Epidermal melanocyte (primary cell): ENCODE data around the gene MBNL3.

Source experiments
- DNase-seq: peaks from one replicate; pipeline ENCODE4 v3.0.0; 2011; ENCODE audit warnings: low spot score; ENCODE audit not compliant: insufficient read length

MBNL3 gene, protein sequence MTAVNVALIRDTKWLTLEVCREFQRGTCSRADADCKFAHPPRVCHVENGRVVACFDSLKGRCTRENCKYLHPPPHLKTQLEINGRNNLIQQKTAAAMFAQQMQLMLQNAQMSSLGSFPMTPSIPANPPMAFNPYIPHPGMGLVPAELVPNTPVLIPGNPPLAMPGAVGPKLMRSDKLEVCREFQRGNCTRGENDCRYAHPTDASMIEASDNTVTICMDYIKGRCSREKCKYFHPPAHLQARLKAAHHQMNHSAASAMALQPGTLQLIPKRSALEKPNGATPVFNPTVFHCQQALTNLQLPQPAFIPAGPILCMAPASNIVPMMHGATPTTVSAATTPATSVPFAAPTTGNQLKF

DNA sequence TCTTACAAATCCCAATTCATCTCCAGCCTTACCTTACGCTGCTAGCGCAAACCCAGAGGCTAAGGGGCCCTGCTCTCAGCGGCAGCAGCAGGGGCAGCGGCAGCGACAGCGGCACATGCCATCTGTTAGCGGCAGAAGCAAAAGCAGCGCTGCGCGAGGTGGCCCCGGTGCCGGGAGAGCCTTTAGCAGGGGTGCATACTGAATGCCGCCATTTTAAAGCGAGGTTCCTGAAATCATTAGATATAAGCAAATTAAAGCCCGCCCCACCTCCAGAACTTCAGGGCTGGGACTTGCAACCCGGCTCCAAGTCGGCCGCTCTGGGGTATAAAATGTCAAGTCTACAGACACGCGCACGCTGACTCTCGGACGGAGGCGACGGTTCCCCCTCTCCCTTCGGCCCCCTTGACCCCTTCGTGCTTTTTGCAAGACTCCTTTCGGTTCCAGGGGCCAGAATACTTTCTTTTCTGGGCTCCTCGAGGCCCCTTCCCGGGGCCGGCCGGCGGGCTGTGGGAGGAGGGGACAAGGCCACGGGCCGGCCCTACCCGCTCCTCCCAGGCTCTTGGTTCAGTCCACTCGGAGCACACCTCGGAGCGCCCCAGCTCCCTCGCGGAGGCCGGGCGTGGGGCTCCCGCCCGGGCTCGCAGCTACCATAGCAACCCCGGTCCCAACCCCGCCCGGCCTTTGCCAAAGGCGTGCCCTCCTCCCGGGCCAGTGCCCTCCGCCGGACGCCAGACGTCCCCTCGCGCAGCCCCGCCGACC, at the start of gene MBNL3:
TSS of gene MBNL3 (minus strand) at position 220 of the 759 bp plus-strand sequence. CDS start 49,427 bp downstream, outside the sequence.
- DNase-seq, result no peak

DNA sequence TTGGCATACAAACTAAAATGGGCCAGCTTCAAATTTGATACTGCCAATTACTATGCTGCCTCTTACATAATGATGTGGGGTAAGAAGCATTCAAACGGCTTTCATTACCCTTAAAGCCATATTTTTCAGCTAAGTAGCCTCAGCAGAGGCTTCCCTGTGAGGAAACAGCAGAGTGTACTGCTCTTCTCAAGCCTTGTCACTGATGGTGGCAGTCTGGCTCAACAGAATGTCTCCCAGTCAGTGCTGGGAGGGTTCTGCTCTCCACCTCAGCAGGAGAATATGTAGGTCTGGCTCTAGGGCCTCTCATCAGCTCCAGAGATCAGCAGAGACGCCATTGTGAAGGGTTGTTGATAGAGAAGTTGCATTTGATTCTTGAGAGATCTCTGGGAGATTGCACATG, 44.6 kb upstream of the MBNL3 start:
- no peak for DNase-seq

DNA sequence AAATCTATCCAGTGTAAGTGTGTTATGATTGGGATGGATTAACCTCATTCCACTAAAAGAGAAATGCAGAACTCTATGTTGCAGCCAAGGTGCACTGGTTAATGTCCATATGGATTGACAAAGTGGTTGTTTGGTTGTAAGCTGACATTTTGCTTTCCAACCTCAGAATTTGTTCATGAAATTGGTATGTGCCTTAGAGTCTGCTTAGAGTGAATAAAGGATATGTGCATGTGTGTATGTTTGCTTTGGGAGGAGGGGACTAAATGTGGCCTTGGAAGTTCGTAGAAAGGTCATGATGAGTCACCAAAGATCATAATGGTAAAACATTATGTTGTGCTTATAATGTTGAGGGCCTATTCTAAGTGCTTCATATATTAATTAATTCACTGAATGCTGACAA, 44.1 kb upstream of the MBNL3 start:
- no peak for DNase-seq

DNA sequence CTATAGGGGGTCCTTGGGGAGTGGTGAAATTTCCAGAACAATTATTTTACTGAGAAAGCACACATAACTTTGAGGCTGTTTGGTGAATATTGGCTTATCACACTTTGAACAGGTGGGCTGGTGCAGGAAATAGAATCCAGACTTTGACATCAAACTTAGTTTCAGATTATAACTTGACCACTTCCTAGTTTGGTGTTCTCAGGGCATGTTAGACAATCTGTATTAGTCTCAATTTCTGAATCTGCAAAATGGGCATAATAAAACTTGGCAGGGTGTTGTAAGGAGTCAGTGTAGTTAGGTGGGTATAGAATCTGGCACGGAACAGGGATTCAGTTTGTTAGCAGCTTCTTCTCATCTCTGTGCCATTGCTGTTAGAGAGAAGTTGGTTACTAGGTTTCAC, 43.3 kb upstream of the MBNL3 start:
- no peak for DNase-seq

DNA sequence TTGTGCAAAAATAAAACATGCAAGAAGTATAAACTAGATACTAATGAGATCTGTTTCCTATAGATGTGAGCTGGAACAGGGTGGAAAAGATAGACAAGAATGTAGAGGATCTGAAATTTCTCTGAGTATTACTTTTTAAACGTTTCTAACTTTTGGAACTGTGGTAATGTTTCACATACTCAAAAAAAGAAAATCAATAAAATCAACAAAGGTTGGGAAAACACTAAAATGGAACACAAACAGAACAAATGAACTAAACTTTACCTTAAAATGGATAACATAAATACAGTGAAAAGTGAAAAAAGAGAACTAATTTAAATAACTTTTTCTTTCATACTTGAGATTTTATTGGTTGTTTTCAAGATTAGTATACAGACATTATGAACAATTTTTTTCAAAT, 32.0 kb upstream of the MBNL3 start:
- DNase-seq, result no peak

DNA sequence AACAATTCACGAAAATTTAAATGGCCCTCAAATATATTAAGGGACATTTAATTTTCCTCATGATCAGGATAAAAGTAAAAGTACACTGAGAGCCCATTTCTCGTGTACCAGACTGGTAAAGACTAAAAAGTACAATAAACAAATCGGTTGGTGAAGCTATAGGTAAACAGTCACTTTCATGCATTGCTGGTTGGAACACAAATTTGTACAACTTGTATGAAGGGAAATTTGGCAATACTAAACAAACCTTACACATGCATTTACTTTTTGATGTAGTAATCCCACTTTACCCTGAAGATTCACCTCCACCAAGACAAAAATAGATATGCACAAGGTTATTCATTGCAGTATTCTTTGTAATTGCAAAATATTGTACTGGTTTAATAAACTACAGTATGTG, 31.4 kb upstream of the MBNL3 start:
- DNase-seq, result no peak

DNA sequence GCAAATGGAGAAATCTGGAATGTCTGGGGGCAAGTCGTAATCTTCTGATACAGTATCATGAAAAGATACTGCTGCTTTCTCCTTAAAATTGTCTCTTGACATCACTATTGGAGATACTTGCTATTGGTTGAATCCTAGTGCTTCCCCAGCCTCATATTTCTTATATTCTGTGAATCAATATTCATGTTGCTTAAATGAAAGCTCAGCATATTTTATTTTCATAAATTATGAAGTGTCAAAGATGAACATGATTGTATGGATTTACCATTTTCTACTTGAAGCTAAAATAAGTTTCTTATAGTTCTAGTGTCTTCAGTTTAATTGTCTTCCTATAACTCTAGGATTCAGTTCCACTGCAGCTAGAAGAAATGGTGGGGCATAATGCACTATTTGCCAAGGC, 29.6 kb upstream of the MBNL3 start:
- DNase-seq, result no peak

DNA sequence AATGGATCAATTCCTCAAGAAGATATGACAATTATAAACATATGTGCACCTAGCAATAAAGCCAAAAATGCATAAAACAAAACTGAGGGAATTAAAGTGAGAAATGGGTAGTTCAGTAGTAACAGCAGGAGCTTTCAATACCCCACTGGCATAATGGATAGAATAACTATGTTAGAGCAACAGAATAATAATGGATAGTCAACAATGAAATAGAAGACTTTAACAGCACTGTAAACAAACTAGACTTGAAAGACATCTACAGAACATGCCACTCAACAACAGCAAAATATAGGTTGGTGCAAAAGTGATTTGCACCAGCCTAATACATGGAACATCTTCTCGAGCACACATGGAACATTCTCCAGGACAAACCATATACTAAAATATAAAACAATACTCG, 20.0 kb upstream of the MBNL3 start:
- DNase-seq, result no peak

DNA sequence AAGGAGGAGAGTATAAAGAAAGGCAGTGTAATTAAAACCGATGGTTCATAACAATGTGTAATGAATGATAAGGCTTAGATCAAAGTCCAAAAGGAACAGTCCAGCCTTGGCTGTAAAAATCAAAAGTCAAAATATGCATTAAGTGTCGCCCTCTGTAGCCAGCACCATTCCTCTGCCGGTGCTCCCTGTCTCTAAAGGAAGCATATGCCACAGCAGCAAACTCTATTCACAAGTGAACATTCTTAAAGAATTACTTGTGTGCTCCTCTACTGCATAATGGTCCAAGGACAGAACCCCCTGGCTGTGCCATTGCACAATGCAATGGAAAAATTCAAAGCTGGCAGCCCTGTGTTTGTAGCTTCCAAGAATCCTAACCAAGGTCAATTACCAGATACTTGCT, 16.3 kb upstream of the MBNL3 start:
- no peak for DNase-seq

DNA sequence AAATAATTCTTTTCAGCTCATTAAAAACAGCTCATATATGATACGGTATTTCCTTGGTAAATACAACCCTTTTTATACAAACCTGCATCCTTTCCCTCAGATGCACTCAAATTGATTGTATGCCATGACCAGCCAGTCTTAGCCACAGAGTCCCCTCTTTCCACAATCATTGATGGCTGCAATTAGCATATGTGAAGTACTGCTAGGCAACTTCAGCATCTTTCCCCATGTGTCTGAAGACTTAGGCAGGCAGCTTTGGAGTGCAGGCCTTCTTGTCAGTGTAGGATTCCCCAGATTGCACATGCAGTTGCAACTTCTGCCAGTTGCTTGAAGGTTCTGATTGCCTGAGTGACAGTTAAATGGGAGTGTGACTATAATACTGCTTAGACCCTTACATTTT, 15.6 kb upstream of the MBNL3 start:
- no peak for DNase-seq

DNA sequence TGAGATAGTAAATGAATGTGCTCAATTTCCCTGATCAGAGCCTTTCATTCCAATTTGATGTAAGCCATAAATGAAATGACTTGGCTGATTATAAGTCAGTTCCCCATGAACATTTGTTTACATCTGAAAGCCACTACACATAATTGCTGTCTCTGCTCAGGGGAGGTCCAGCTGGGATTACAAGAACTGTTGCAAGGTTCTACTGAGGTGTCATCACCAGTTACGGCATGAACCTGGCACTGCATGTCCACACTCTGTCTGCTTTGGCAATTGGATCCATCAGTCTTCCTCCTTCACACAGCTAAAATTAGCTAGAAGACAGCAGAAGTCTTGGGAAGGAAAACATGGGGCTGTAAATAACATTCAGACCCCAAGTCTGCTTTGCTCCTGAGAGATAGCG, 12.8 kb upstream of the MBNL3 start:
- no peak for DNase-seq

DNA sequence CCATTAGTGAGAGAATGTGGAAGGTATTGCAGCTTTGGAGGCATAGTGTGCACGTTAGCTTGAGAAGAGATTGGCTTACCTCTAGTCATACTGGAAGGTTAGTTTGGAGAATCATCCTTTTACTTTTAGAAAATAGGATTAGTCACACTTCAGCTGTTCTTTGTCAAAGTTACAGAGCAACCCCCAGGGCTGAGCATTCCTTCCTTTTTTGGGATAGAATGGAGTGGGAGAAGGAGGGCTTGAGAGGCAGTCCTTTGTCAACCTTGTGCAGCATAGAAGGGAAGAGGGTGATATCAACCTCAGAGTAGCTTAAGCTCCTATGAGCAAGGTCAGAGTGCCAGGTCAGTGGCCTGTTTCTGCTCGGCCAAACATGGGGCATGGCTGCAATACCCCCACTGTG, 8.6 kb upstream of the MBNL3 start:
- DNase-seq, result no peak

DNA sequence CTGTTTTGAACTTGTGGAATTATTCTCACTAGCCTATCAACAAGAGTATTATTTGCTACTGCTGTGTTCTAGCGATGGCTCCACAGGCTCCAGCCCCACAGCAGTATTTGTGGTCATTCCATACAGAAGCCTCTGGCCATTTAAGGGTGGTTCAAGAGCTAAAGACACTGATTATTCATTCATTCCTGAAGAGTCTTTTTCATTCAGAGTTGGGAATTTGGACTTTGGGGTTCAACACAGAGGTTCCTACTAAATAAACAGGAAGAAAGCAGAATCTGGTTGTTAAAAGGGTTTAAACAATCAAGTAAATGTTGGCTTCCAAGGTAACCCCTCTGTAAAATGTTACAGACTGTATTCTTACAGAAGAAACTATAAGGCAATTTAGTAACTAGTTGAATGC, 4.3 kb upstream of the MBNL3 start:
- no peak for DNase-seq

DNA sequence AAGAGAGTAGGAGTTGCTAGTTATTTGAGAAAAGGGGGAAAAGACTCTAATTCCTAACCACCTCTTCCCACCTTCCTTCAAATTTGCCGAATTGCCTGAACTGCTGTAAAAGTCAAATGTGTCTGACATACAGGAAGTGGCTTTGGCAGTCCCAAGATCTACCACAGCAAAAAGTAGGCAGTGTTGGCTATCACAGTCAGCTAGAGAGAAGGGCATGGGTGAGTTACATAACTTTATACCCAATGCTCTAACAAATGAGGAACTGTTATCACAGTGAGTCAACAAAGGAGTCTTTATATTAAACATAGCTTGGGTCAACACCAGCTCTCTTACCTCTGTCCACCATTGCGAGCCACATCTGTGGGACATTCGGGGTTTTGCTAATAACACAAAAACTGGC, 2.4 kb upstream of the MBNL3 start:
- DNase-seq, result no peak

DNA sequence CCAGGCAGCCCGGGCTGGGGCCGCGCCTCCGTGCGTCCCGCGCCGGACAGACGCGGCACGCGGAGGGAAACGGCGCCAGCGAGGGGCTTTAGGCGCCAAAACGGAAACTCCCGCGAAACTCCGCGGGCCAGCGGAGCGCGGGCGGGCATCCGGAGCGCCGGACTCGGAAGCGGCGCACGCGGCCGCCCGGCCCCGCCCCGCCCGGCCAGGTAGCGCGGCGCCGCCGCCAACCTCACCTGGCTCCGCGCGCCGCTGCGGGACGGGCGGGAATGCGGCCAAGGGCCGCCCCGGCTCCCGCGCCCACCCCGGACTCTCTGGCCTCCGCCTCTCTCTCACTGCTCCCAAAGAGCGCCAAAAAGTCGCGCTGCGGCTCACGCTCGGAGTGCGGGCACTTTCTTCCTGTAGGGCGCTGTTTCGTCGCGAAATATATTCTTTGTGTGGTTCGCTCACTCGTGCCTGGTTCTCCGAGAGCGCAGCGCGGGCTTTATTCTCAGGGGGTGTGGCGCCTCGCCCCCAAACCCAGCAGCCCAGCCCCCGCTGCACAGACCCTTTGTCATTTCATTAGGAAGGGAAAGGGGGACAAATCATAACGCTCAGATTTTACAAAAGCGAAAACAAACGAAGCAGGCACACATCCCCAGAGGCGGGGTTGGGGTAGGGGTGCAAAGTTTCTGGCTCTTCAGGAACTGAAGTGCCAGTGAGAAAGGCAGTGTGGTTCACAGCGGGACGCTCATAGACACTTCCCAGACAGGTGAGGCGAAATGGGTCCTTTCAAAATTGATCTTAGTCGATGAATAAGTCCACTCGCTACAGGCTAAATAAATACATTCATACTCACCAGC, 961 bp upstream of the MBNL3 start:
- no peak for DNase-seq

DNA sequence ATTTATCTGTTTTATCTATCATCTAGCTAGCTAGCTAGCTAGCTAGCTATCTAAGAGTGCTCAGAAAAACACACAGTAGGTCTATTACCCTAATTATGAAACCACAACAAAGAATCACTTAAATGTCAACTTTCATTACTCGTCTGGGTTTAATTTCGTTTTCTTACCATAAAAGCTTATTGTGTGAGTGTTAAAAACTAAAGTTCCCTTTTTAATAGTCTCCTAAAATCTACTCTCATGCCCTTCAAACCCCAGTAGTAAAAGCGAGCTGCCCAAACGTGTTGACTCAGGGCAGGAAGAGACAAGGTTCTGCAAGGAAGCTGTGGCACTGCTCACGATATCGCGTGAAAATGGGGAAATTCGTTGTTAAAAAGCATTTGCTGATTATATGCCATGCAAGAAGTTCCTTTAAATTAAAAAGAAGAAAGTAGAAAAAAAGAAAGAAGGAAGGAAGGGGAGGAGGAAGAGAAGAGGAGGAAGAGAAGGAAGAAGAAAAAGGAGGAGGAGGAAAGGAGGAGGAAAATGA, 595 bp downstream of the MBNL3 start:
- DNase-seq, result no peak

DNA sequence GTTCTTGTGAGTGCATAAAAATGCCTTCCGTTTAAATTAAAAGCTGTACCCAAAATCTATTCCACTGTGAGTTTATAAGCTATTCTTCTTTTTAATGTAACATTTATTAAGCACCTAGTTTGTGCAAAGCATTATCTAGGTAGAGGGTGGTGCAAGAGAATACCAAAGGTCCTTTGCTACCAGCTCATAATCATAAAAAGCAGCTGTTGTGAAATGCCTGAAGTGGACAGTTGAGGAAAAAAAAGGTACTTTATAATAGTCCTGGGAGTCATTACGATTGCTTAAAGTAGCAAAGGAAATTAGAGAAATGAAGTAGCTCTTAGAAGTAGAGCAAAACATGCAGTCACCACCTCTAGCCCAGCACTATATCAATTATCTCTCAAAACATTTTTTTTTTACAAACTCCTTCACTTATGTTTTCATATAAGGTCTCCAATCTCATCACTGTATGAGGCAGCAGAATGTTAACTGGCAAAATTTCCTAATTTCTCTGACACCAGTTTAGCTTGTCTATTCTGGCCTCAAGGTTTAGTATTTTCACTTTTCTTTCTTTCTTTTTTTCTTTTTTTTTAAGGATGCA, 2.1 kb downstream of the MBNL3 start:
- DNase-seq, result no peak

DNA sequence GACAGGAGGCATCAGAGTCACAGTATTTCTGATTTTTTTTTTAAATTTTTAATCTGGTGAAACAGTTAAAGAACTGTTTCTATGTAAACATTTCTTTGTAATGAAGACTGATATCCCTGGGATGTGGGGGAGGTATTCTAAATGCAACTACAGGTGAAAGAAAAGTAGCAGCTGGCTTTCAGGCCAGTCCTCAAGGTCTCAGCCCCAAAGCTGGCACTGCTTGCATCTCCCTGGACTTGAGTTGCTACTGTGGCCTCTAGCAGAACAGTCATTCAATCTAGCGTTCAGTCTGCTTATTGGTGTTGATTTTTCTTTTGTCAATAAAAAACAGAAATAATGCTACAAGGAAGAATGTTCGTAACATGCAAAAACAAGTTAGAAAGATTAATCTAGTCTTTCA, 4.9 kb downstream of the MBNL3 start:
- no peak for DNase-seq

DNA sequence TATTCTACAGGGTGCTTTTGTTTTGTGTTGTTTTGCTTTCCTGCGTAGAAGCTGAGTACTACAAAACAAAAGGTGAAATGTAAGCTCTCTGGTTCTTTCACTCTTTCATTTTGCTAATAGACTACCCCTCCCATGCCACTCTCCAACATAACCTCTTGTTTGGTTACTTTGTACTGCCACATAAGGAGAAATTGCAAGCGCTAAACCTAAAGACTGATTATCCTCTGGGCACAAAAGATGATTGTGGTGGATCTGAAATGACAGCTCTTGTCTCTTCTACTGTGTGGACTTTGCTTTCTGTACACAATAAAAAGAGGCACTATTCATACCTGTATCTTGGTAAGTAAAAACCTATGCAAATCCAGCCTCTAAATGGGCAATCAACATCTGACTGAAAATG, 5.3 kb downstream of the MBNL3 start:
- no peak for DNase-seq

DNA sequence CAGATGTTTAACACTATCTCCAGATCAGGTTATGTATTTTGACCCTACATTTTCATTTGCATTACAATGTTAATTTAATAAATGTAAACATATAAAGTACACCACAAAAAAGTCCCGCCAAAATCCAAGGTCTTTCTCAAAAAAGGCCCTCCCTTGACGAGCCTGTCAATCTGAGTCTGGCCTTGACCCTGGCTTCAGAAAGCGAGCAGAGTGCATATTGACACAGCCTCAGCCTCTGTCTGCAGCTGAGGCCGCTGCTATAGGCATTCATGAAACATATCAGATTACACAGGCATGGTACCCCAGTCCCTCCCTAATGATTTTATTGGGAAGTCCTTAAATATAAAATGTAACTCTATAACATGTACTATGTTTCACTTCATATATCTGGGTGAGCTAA, 6.2 kb downstream of the MBNL3 start:
- DNase-seq, result no peak

DNA sequence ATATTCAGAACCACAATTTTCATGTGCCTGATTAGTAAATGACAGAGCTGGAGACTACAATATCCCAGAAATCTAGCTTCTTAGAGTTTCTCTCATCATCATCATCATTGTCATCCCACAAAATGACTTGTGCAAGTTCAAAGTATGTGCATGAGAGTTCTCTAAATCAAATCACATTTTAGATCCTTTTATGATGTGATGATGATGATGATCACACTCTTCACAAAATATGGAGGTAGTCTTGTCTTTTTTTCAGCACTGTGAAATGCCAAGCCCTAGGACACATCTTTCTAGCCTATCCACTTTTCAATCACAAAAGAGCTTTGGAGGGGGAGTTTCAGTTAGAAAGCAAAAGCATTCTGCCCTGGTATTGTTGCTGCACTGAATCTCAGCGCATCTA, 7.4 kb downstream of the MBNL3 start:
- DNase-seq, result no peak
